Measurements from ENCODE around the gene GRIA4. TPM values are rescaled to one million over a fixed set of nuclear protein-coding genes. Genes with fewer than 3 reads are reported as not detected.
A peak's percentile ranks its signal among the peaks of the same experiment; 100 is the strongest.

GRIA4 gene
- total RNA-seq, 1 donor from 2014 or later, result 13.6 TPM

DNA sequence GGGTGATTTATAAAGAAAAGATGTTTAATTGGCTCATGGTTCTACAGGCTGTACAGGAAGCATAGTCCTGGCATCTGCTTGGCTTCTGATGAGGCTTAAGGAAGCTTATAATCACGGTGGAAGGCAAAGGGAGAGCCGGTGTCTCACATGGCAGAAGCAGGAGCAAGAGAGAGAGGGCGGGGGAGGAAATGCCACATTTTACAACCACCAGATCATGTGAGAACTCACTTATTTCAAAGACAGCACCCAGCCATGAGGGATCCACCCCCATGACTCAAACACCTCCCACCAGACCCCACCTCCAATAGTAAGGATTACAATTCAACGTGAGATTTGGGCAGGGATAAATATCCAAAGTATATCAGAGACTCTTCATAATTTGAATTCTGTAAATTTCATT lies 211.5 kb downstream of the GRIA4 start:
- DNase-seq, result no peak
- Mint-ChIP-seq H3K27ac (ENCODE audit: unreplicated experiment) (no peak overlapping the region), H3K27me3 (ENCODE audit: unreplicated experiment) (no peaks in the 10 kb centered on the region), H3K4me3 (ENCODE audit: unreplicated experiment) (no peak overlapping the region), H3K4me1 (ENCODE audit: low read depth, unreplicated experiment) (peaks cover 7% of the 10 kb centered on the region), H3K9me3 (ENCODE audit: unreplicated experiment) (peaks cover 4% of the 10 kb centered on the region), H3K36me3 (ENCODE audit: unreplicated experiment) (peaks cover 5% of the 10 kb centered on the region)
- no peak for TF ChIP-seq CTCF (IDR thresholded peaks at IDR 0.05; ENCODE audit: partially characterized antibody, unreplicated experiment)

DNA sequence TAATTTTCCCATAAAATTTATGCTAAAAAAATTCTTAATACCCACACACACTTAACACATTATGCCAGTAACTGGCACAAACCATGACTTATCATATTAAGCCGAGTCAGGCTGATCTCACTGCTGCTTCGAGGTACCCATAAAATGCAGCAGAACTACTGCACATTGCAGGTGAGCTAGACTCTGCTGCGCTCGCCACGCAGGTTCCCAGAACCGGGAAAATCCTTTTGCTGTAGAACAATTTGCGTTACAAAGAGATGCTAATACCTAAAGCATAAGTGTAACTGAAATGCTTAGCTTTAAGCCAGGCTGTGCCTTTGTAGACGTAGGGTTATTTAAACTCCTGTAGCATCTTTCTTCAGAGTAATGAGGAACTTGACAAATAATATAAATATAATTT lies 211.9 kb downstream of the GRIA4 start:
- Mint-ChIP-seq H3K4me3 (ENCODE audit: unreplicated experiment) (no peak overlapping the region), H3K4me1 (ENCODE audit: low read depth, unreplicated experiment) (peaks cover 7% of the 10 kb centered on the region), H3K27me3 (ENCODE audit: unreplicated experiment) (no peaks in the 10 kb centered on the region), H3K9me3 (ENCODE audit: unreplicated experiment) (peaks cover 4% of the 10 kb centered on the region), H3K36me3 (ENCODE audit: unreplicated experiment) (peaks cover 5% of the 10 kb centered on the region), H3K27ac (ENCODE audit: unreplicated experiment) (no peak overlapping the region)
- TF ChIP-seq CTCF (IDR thresholded peaks at IDR 0.05; ENCODE audit: partially characterized antibody, unreplicated experiment), result no peak
- DNase-seq, result no peak

DNA sequence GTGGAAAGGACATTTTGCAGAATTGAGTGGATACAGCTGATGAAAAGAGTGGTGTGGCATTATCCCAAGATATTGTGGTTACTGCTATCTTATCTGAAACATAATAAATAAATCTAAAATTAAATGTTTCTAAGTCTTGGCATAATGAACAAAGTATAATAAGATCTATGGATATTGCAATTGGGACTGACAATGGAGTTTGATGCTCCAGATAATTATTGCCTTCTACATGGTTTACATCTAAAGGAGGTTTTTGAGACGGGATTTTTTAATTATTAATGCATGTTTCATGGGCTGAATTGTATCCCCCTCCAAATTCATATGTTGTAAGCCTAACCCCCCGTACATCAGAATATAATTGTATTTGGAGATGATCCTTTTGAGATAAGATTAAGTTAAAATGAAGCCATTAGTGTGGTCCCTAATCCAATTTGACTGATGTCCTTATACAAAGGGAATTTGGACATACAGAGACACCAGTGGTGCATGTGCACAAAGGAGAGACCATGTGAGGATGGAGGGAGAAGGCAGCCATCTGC lies 213.7 kb downstream of the GRIA4 start:
- no peaks in the 10 kb centered on the region for H3K36me3 Mint-ChIP-seq (ENCODE audit: unreplicated experiment)
- H3K27me3 Mint-ChIP-seq (ENCODE audit: unreplicated experiment), result no peaks in the 10 kb centered on the region

DNA sequence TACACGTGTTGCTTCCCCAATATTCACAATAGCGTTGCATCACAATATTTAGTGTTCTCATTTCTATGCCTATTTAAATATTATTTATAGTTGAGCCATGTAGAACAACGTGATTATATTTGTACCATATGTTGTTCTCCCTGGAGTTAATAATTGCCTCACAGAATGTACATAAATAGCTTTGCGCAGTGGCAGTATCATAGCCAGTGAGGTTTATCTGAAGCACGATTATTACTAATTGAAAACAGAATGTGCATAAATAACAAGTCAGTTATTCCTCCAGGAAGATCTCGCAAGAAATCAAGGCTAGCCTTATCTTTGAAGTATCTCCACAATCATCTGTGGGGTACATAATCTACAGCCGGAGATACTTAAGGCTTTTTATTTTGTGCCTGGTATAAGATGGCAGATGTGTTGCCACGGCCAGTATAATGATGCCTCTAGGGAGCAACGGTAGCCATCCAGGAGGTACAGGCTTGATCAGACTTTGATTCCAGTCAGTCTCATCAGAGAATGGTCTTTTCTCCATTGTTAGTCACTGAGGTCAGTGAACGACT lies 214.7 kb downstream of the GRIA4 start:
- TF ChIP-seq CTCF (IDR thresholded peaks at IDR 0.05; ENCODE audit: partially characterized antibody, unreplicated experiment), result no peak
- peaks cover 7% of the 10 kb centered on the region for H3K4me1 Mint-ChIP-seq (ENCODE audit: low read depth, unreplicated experiment)
- no peak for DNase-seq
- H3K27ac Mint-ChIP-seq (ENCODE audit: unreplicated experiment), result peak overlapping the region; percentile 69
- no peaks in the 10 kb centered on the region for H3K36me3 Mint-ChIP-seq (ENCODE audit: unreplicated experiment)
- H3K9me3 Mint-ChIP-seq (ENCODE audit: unreplicated experiment), result peaks cover 4% of the 10 kb centered on the region
- no peak overlapping the region for H3K4me3 Mint-ChIP-seq (ENCODE audit: unreplicated experiment)
- H3K27me3 Mint-ChIP-seq (ENCODE audit: unreplicated experiment), result no peaks in the 10 kb centered on the region

More for the DNA sequence above, 213.7 kb downstream of the GRIA4 start:
- no peak for TF ChIP-seq CTCF (IDR thresholded peaks at IDR 0.05; ENCODE audit: partially characterized antibody, unreplicated experiment)
- DNase-seq, result no peak
- H3K27ac Mint-ChIP-seq (ENCODE audit: unreplicated experiment), result no peak overlapping the region
- H3K9me3 Mint-ChIP-seq (ENCODE audit: unreplicated experiment), result peaks cover 4% of the 10 kb centered on the region
- peaks cover 7% of the 10 kb centered on the region for H3K4me1 Mint-ChIP-seq (ENCODE audit: low read depth, unreplicated experiment)
- H3K4me3 Mint-ChIP-seq (ENCODE audit: unreplicated experiment), result no peak overlapping the region

- Mint-ChIP-seq H3K36me3 (ENCODE audit: unreplicated experiment) (no peaks in the 10 kb centered on the region), H3K27me3 (ENCODE audit: unreplicated experiment) (no peaks in the 10 kb centered on the region), H3K27ac (ENCODE audit: unreplicated experiment) (peak overlapping the region; percentile 69), H3K9me3 (ENCODE audit: unreplicated experiment) (peaks cover 4% of the 10 kb centered on the region), H3K4me3 (ENCODE audit: unreplicated experiment) (no peak overlapping the region), H3K4me1 (ENCODE audit: low read depth, unreplicated experiment) (peaks cover 7% of the 10 kb centered on the region)
- DNase-seq, result no peak
- no peak for TF ChIP-seq CTCF (IDR thresholded peaks at IDR 0.05; ENCODE audit: partially characterized antibody, unreplicated experiment)
These were observed 215.3 kb downstream of the GRIA4 start for GRCh38 chr11:105825141-105825540.
